ENCODE measurements around the gene UBE2I. TPM values are rescaled to one million over a fixed set of nuclear protein-coding genes. Genes with fewer than 3 reads are reported as not detected.
"Not testable (repeated sequence)": the region's sequence is repeated elsewhere in the genome, so short reads cannot be mapped to it uniquely, and the experiment has no call there.

The UBE2I gene
- total RNA-seq, 1 donor from 2014 or later = 150 TPM

GRCh38 chr16:1313721-1314369, 4.4 kb downstream of the UBE2I start:
- no peak for DNase-seq (ENCODE audit: low spot score)

- DNase-seq (ENCODE audit: low spot score) = no peak
These were observed 5.1 kb downstream of the UBE2I start for GRCh38 chr16:1314399-1315068.

- no peak for DNase-seq (ENCODE audit: low spot score)
These were observed 5.9 kb downstream of the UBE2I start for GRCh38 chr16:1315081-1316032.

- no peak for DNase-seq (ENCODE audit: low spot score)
These were observed 6.6 kb downstream of the UBE2I start for GRCh38 chr16:1316033-1316405.

- DNase-seq (ENCODE audit: low spot score) = no peak
These were observed 8.2 kb downstream of the UBE2I start for GRCh38 chr16:1317479-1318267.

- DNase-seq (ENCODE audit: low spot score) = no peak
These were observed 8.8 kb downstream of the UBE2I start for GRCh38 chr16:1318268-1318545.

GRCh38 chr16:1319041-1319440, 9.6 kb downstream of the UBE2I start:
- DNase-seq (ENCODE audit: low spot score) = no peak

- DNase-seq (ENCODE audit: low spot score) = no peak
These were observed 10.7 kb downstream of the UBE2I start for GRCh38 chr16:1320097-1320496.

GRCh38 chr16:1320658-1321240, 11.3 kb downstream of the UBE2I start:
- DNase-seq (ENCODE audit: low spot score) = no peak

GRCh38 chr16:1322407-1322806, 13.0 kb downstream of the UBE2I start:
- no peak for DNase-seq (ENCODE audit: low spot score)

- no peak for DNase-seq (ENCODE audit: low spot score)
These were observed 14.1 kb downstream of the UBE2I start for GRCh38 chr16:1323296-1324239.

GRCh38 chr16:1324286-1324826, 14.9 kb downstream of the UBE2I start:
- DNase-seq (ENCODE audit: low spot score) = no peak

GRCh38 chr16:1325261-1325660, 15.8 kb downstream of the UBE2I start:
- DNase-seq (ENCODE audit: low spot score) = no peak

- DNase-seq (ENCODE audit: low spot score) = no peak
These were observed 16.4 kb downstream of the UBE2I start for GRCh38 chr16:1325673-1326371.

GRCh38 chr16:1326391-1326790, 17.0 kb downstream of the UBE2I start:
- DNase-seq (ENCODE audit: low spot score) = no peak

GRCh38 chr16:1326946-1327618, 17.6 kb downstream of the UBE2I start:
- DNase-seq (ENCODE audit: low spot score) = no peak

GRCh38 chr16:1327619-1327947, 18.1 kb downstream of the UBE2I start:
- no peak for DNase-seq (ENCODE audit: low spot score)

GRCh38 chr16:1328136-1328535, 18.7 kb downstream of the UBE2I start:
- not testable (repeated sequence) for DNase-seq (ENCODE audit: low spot score)

- not testable (repeated sequence) for DNase-seq (ENCODE audit: low spot score)
These were observed 19.5 kb downstream of the UBE2I start for GRCh38 chr16:1328961-1329360.

All from ureter (tissue), 1 donor.